HG03378 (cell line): ENCODE results near the gene CUX1.

ENCODE experiments used
- ATAC-seq: cut with Tn5 transposase; IDR thresholded peaks from one replicate; pipeline ENCODE4 v1.9.1; 2021; ENCODE audit warnings: mild to moderate bottlenecking, moderate library complexity; ENCODE audit not compliant: unreplicated experiment

CUX1 gene

GRCh38 chr7:102196028-102196427 lies 378.6 kb downstream of the CUX1 start:
- no peak for ATAC-seq

- no peak for ATAC-seq
These were observed 379.7 kb downstream of the CUX1 start for GRCh38 chr7:102197161-102197560.

GRCh38 chr7:102197599-102197998 lies 380.2 kb downstream of the CUX1 start:
- no peak for ATAC-seq

- no peak for ATAC-seq
These were observed 381.1 kb downstream of the CUX1 start for GRCh38 chr7:102198417-102198956.

GRCh38 chr7:102201576-102201975 lies 384.1 kb downstream of the CUX1 start:
- ATAC-seq, result no peak

GRCh38 chr7:102202556-102202955 lies 385.1 kb downstream of the CUX1 start:
- ATAC-seq, result no peak

GRCh38 chr7:102203218-102203617 lies 385.8 kb downstream of the CUX1 start:
- no peak for ATAC-seq

- ATAC-seq, result no peak
These were observed 386.8 kb downstream of the CUX1 start for GRCh38 chr7:102204212-102204611.

GRCh38 chr7:102205915-102206314 lies 388.5 kb downstream of the CUX1 start:
- no peak for ATAC-seq

GRCh38 chr7:102208826-102209225 lies 391.4 kb downstream of the CUX1 start:
- ATAC-seq, result no peak

GRCh38 chr7:102210787-102211186 lies 393.4 kb downstream of the CUX1 start:
- no peak for ATAC-seq

- peak; percentile 55 for ATAC-seq
These were observed 394.4 kb downstream of the CUX1 start for GRCh38 chr7:102211590-102212550.

GRCh38 chr7:102214477-102215072 lies 397.1 kb downstream of the CUX1 start:
- no peak for ATAC-seq

- ATAC-seq, result no peak
These were observed 397.8 kb downstream of the CUX1 start for GRCh38 chr7:102215256-102215655.

- no peak for ATAC-seq
These were observed 398.3 kb downstream of the CUX1 start for GRCh38 chr7:102215711-102216110.

- no peak for ATAC-seq
These were observed 399.3 kb downstream of the CUX1 start for GRCh38 chr7:102216573-102217314.

- no peak for ATAC-seq
These were observed 402.9 kb downstream of the CUX1 start for GRCh38 chr7:102220229-102220850.

GRCh38 chr7:102220960-102221800 lies 403.8 kb downstream of the CUX1 start:
- no peak for ATAC-seq

- ATAC-seq, result no peak
These were observed 404.5 kb downstream of the CUX1 start for GRCh38 chr7:102221961-102222360.

GRCh38 chr7:102222445-102222844 lies 405.0 kb downstream of the CUX1 start:
- ATAC-seq, result no peak
